HT1080 (cell line): ENCODE results near the gene SLC5A7. TPM values are rescaled to one million over a fixed set of nuclear protein-coding genes. Genes with fewer than 3 reads are reported as not detected.

Experiments used
- total RNA-seq: library from RNA; depleted of rRNA; stranded (reverse); fragments of >200 nt; shearing (Covaris generic); gene quantifications from 2 replicates; pipeline ENCODE4 v1.2.3, GENCODE V29; 2014; rRNA removed

Gene SLC5A7
- total RNA-seq, 1 experiment from 2014 or later, result not detected

Other genes with a start within 250 kb of the SLC5A7 start
- not detected in 2 replicates for gene RGPD4, start 159.6 kb upstream of the SLC5A7 start, total RNA-seq